Inferior parietal cortex (tissue), 1 donor: ENCODE measurements around the gene PGF.

Source experiments
- DNase-seq: peaks from one replicate; pipeline ENCODE4 v3.0.0-alpha.2; 2016; ENCODE audit errors: extremely low spot score

PGF gene

DNA sequence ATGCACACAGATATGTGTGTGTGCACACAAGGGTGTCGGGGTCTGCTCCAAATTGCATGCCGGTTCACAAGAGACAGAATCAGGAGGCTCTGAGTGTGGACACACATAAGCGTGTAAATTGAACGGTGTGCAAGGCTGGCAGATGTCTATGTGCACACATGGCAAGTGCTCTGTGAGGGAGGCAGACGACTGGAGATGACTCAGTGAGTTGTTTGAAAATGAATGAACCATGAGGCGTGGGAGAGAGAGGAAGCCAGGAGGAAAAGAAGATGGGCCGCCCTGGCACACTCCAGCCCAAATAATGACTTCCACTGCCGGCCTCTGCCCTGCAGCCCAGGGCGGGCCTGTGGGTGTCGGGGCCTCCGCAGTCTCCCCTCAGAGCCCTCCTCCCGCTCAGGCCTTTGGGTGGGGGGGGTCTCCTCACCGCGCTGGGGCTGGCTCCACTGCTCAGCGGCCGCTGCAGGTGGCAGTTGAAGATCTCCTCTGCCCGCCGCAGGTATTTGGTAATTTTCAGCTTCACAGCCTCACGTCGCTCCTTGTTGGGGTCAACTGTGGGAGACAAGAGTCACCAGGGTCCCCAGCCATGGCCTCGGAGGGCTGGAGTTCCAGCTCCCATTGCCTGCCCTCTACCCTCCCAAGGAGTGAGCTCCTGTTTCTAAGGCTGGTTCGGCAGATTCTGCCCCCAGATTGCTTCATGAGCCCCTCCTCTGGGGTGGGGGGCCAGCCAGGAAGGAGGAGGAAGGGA is 35.8 kb downstream of the PGF start:
- DNase-seq, result no peak

DNA sequence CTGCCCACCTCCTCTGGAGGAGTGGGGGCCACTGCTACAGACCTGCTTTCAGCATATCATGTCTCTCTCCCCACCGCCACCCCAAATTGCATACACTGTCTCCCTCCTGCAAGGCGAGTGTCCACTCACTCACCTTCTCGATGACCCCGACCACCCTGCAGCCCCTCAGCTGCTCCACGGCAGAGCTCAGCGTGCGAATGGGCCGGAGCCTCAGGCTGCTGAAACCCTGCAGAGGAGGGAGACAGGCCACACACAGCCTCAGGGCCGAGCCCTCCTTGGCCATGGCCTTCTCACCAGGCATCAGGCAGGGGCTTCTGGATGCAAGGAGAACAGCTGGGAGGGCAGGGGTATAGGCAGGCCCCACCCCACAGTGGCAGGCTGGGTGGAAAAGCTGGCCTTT is 37.0 kb downstream of the PGF start:
- DNase-seq, result no peak

DNA sequence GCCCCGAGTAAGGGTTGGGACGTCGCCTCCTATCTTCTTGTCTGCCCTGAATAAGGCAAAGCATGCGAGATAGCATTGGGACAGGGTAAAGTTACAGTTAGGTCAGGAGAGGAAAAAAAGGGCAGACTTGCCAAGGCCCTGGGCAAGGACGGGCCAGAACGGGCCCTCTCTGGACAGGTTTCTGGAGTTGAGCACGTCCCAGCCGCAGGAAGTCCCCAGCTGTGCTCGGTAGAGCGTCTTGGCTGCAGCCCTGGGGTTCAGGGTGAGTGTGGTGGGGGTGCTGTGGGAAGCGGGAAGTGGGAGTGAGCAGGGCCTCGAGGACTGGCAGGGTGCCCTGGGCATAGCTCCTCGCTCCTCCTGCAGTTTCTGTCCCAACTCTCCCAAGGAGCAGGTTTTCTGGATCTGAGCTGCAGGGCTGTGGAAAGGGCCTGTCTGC is 37.7 kb downstream of the PGF start:
- no peak for DNase-seq

DNA sequence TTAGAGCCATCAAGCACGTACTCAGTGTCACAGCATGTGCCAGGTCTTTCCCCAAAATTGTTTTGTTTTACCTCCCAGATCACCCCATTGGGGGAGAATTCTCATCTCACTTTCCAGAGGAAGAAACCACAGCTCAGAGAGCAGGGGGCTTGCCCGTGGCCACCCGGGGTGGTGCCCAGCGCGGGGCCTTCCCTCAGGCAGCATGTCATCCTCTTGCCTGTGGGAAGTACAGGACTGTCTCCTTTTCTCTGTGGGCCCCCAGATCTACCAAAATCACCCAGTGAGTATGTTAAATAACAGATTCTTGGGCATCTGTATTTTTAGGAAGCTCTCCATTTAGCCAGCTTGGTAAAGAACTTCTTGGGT is 38.2 kb downstream of the PGF start:
- no peak for DNase-seq

DNA sequence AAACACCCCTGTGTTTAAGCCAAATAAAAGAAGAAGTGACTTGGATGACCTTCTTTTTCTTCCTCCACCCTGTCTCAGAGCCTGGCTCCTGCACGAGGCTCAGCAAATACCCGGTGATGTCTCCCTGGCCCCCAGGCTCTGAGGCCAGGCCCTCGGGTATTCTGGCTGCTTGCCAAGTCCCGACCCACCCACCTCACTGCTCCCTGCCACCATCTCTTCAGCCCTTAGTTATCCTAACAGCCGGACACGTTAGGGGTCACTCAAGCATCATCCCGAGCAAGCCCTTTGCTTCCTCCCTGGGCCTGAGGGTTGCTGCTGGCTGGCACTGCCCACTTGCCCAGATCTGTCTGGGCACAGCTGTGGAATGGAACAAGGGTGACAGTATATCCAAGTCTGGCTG is 39.6 kb downstream of the PGF start:
- no peak for DNase-seq

DNA sequence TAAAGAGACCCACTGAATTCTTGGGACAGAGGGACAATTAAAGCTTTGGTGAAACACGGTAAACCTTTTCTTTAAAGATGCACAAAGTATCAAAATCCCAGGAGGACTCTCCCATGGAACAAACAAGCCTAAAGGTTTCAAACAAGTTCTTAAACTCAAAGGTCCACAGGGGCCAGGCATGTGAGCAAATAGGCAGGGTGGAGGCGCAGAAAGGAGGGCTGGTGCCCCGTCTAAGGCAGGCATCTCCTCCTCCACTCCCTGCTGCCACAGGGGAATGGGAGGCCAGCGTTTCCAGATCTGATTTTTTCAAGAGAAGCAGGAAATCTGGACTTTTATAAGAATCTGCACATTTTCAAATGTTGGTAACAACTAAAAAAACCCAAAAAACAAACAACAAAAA is 40.0 kb downstream of the PGF start:
- no peak for DNase-seq

DNA sequence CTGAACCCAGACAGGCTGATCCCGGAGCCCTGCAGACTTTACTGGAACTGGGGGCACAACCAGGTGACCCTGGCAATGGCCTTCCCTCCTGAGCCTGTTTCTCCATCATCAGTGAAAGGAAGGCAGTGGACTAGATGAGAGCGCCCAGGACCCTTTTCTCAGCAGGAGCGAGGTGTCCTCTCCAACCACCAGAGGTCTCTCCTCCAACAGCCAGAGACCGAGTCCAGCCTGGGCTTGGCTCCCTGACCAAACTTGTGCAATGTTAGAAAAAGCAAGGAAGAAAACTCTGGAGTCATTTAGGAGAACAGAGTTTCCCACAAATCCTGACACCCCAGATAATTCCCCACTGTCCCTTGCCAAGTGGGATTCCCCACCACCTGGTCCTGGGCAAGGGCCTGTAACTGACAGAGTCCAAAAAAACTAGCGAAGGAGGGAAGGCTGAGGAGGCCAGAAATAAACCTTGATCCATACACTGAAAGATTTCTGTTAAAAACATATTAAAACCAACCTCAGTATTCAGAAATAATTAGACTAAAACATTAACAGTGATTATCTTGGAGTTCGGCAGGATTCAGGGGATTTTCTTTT is 41.3 kb downstream of the PGF start:
- DNase-seq, result peak; percentile 73

DNA sequence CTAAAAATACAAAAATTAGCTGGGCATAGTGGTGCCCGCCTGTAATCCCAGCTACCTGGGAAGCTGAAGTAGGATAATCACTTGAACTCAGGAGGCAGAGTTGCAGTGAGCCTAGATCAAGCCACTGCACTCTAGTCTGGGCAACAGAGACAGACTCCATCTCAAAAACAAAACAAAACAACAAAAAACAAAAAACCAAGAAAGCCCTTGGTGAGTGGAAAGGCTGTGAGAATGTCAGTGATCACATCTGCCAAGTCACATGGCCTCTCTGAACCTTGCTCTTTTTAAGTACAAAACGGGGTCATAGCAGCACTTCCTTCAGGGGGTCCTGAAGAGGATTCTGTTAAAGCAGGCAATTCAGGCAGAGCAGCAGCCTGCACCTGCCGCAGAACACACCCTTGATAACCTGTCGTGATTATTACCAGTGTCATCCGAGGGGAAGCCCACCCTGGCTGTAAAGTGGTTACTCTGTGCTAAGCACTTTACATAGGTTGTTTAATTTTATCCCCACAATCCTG is 41.9 kb downstream of the PGF start:
- no peak for DNase-seq

DNA sequence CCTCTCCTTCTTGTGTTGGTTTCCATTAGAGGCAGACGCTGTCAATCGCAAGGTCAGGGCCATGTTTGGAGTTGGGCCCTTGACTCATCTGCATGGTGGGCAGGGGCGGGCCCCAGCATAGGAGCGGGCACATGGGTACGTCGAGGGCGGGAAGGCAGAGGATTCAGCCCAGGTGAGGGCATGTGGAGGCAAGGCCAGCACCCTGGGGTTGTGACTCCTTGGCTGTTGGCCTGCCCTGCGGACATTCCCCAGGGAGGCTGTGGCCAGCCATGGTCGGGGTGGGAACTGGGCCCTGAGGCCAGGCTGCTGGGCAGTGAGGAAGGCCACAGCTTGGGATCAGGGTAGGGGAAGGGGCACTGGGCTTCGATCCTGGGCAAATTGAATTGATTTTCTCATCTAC is 42.6 kb downstream of the PGF start:
- no peak for DNase-seq

DNA sequence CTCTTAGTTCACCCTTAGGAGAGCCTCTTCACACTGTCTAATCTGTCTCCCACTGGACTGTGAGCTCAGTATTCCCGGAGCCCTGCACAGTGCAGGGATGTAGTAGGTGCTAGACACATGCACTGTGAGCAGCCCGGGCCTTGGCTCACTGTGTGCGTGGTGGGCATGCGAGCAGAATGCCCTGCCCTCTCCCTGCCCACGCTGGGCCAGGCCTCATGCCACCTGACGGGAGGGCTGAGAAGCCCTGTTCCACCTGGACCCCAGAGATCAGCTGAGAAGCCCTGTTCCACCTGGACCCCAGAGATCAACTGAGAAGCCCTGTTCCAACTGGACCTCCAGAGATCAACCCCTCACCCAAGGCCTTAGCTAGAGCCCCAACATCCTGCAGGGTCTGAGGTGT is 43.3 kb downstream of the PGF start:
- no peak for DNase-seq

DNA sequence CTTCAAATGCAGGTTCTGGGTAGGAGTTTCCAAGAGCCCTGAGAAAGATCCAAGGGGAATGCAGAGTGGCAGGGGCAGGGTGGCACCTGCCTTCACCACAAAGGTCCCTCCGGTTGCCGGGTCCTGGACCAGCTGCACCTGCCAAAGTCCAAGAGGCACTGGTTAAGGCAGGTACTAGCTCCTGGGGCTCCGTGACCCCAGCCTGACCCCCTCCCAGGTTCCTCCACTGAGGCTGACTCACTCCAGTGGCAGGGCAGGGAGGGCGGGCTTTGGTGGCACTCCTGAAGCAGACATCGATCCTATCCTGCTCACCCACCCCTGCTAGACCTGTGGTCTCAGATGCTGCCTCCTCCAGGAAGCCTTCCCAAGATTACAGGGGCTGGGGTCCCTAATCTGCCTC is 43.7 kb downstream of the PGF start:
- DNase-seq, result no peak

DNA sequence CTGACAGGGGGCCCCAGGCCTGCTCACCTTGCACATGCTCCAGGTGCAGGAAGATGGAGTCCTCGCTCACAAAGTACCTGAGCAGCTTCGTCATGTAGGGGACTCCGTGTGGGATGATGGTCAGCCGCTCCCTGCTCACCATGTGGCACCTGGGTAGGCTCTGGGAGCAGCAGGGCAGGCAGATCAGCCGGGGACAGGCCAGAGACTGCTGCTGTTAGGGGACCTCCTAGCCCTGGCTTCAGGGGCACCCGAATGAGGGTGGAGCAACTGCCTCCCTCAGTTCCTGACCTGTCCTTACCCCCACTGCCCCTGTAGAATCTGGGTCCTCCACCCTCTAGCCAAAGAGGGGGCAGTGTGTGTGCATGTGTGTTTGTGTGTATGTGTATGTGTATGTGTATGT is 44.2 kb downstream of the PGF start:
- no peak for DNase-seq

DNA sequence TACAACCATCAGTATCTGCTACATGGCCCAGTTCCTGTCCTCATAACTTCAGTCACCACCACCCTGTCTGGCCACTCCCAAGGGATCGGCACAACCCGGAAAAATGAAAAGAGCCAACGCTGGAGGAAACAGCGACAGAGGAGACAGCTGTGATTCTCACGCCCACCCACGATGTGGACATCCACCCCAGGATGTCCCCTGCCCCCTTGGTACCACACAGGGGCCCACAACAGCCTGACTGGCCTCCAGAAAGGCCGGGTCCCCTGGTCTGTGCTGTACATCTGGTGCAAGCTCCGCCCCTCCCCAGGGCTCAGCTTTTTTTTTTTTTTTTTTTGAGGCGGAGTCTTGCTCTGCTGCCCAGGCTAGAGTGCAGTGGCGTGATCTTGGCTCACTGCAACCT is 44.8 kb downstream of the PGF start:
- no peak for DNase-seq

DNA sequence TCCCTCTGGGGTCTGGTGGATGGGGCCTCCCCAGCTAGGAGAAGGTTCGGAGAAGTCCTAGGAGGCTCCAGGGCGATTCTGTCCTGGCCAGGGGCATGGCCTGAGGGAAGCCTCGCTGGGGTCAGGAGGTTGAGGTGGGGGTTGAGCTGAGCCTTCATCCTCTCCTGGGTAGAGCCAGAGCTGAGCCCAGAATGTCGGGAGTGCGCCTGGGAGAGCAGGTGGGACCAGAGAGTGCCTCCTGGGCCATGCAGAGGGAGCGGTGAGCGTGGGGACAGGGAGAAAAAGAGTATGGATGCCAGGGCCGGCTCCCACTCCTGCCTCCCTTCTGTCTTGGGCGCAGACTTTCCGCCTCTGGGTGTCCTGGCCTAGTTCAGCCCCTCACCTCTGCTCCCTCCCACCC is 45.5 kb downstream of the PGF start:
- no peak for DNase-seq

DNA sequence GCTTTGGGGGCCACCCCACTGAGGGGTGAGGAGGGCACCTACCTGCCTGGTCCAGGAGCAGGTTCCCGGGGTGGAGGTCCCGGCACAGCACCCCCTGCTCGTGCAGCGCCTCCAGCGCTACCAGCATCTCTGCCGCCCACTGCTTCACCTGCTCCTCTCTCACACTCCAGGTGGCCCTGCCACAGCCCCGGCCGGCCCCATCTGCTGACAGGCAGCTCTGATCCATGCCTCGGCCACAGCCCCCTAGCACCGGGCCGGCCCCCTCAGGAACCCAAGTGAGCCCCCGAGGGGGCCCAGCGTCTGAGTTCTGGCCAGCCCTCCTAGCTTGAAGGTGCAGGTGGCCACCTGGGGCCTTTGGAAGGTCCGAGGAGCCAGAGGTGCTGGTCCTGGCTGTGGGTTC is 45.9 kb downstream of the PGF start:
- DNase-seq, result no peak

DNA sequence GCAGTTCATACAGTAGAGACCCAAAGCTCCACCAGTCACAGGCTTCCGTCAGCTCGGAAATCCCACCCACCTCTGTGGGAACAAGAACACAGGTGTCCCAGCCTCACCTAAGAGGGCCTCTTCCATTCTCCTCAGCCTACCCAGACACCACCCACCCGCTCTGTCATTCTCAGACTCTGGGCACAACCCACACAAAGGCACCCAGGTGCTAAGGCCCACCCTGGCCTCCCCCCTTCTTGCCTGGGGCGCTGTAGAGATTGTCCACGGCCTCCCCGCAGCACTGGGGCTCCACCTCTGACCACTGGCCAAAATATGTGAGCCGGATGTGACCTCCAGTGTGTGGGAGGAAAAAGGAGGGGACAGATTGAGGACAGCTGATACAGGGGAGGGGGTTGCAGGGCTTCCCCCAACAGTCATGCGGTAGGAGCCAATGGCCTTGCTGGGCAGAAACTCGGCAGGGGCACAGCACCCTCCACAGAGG is 46.5 kb downstream of the PGF start:
- DNase-seq, result no peak

DNA sequence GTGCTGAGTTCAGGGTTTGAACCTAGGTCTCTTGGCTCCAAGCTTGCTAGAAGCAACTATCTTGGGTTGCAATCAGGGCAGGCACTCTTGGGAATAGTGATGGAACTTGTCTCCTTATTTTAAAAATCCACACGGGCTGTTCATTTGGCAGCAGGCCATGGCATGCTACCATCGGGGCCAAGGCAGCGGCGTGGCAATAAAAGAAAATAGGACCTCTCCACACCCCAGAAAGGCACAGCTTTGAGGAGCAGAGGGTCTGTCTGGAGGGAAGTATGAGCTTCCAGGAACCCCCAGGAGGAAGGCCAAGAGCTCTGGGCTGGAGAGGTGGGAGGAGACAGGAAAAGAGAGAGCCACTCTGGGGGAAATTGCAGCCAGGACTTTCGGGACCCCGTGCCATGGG is 47.7 kb downstream of the PGF start:
- no peak for DNase-seq

DNA sequence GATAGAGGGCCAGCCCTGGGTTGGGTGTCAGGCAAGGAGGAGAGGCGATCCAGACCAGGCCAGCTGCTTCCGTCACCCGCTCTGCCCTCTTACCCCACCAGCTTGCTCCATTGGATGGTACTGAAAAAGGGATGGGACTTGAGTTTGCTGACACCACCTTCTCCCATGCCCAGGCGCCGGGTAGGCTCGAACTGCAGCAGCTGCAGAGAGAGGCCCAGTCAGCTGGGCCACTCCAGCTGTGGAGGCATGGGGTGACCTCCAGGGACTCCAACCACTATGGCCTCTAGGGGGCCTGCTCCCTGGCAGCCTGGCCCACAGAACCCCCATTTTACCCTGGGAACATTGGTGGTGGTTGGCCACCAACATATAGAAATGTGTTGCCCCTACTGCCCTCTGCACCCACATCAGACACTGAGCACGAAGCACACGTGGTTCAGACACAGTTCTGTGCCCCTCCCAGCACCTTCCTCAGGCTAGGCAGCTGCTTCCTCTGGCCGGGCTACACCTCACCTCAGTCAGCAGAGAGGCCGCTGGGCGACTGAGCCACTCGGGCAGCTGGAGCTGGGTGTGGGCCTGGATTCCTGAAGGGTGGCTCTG is 48.4 kb downstream of the PGF start:
- no peak for DNase-seq

DNA sequence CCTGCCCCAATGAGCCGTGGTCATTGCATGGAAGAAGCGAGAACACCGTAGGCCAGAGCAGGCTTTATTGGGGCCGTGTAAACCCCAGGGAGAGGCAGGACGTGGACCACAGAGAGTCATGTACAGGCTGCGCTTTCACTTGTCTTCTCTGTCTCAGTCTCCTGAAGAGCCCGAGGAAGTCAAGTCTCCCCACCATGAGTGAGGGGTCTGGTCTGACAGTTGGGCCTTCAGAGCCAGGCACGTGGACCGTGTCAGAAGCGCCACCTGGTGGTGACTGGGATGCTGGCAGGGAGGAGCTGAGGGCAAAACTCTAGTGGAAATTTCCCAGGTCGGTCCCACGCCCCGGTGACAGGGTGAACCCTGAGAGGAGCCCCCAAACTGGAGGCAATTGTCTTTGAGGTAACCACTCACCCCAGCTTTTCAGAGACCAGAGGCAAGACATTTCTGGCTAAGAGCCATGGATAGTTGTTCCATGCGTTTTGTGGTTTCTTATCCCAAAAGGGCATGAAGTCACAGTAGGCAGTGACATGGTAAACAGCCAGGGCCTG is 49.7 kb downstream of the PGF start:
- peak; percentile 76 for DNase-seq

DNA sequence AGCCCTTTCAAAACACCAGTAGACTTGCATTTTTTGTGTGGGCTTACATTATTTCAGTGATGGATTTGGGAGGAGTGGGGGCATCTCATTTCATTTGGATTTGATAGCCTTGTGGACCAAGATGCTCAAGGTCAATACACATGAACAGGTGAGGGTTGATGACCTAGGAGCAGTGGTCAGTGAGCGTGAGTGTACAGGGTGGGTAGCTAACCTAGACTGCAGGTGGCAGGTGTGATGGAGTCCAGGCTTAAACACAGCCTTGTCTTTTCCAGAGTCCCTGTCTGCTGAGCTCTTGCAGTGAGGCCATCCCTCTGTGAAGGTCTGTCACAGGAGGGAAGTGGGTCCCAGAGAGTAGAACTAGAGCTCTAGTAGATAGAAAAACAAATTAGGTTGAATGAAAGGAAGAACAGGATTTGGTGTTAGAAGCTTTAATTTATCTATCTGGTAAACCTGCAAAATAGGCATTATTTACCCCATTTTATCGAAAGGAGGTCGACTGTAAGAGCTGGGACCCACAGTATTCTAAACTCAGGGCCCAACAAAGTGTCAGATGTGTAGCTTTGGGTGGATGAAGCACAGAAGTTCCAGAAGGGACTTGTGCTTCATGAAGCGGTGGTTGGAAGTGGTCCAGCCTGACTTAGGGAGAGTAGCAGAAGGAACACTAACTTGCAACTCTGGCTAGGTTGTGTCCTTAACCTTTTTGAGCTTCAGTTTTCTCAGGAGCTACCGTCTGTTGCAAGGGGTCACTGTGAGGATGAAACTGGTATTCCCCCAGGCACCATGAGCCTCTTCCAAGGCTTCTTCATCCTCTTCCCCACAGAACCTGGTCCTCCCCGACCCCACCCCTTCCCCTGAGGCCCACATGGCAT is 50.5 kb downstream of the PGF start:
- no peak for DNase-seq

DNA sequence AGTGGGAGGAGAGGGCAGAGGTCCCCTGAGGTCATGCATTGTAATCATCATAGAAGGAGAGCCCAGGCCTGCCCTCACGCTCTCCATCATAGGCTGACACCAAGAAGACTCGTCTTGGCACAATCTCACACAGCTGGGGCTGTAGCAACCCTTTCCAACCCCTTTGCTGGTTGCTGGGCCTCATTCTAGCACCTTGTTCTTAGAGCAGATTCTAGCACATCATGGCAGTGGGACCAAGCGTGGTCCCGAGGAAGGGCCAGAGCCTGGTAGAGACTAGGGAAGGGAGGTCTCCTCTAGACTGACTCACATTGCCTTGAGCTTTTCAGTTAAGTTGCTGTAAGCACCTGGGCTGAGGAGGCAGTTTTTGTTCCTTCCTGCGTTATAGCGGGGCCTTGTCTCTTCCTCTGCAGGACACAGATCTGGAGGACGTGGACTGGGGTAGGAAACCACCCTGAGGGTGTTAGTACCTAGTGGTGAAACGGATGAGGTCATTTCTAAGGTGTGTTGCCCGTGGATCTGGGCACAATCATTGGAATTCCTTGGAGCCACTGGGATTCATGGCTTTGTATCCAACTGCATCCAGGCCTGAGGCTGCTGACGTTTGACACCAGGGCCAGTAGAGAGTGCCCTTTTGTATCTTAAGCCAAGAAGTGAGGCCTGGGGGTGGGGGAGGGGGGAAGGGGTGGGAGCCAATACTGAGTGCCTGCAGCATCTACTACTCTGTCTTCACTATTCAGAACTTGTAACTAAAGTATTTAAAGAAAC is 52.3 kb downstream of the PGF start:
- no peak for DNase-seq
